Measurements from ENCODE around the gene COL6A2. TPM values are rescaled to one million over a fixed set of nuclear protein-coding genes. Genes with fewer than 3 reads are reported as not detected.

The COL6A2 gene
- total and polyA plus RNA-seq, 2 donors (not counting 1 experiment from before 2014, with no cell fraction given): 1.2 to 2.1 TPM

DNA sequence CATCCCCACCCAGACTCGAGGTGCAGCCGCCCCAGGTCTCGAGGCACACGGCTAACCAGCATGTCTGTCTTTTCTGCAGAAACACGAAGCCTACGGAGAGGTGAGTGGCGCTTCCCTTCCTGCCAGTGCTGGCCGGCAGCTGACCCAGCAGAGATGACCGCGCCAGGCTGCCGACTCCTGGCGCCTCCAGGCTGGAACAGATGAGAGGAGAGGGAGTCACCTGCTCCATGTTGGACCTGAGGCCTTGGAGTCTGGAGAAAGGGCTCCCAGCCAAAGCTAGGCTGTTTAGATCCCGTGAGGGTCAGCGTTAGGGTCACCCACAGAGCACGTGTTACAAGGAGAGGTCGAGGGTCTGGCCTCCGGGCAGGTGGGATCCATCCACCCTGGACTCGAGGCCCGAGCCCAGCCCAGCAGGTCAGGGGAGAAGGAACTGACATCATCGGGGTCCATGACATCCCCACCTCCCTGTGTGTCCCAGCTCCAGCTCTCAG is 14.9 kb downstream of the COL6A2 start:
- TF ChIP-seq, protein P1, sequence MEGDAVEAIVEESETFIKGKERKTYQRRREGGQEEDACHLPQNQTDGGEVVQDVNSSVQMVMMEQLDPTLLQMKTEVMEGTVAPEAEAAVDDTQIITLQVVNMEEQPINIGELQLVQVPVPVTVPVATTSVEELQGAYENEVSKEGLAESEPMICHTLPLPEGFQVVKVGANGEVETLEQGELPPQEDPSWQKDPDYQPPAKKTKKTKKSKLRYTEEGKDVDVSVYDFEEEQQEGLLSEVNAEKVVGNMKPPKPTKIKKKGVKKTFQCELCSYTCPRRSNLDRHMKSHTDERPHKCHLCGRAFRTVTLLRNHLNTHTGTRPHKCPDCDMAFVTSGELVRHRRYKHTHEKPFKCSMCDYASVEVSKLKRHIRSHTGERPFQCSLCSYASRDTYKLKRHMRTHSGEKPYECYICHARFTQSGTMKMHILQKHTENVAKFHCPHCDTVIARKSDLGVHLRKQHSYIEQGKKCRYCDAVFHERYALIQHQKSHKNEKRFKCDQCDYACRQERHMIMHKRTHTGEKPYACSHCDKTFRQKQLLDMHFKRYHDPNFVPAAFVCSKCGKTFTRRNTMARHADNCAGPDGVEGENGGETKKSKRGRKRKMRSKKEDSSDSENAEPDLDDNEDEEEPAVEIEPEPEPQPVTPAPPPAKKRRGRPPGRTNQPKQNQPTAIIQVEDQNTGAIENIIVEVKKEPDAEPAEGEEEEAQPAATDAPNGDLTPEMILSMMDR (IDR thresholded peaks at IDR 0.05): no peak
- no peak for TF ChIP-seq EZH2 (IDR thresholded peaks at IDR 0.05; ENCODE audit: borderline replicate concordance, insufficient read depth, low read depth, low read length, poor library complexity, severe bottlenecking)
- ChIA-PET POLR2A (no interaction called here), CTCF (interaction anchor here (1.5 kb wide), 1 partner anchor 31 kb away, joined by 3 read pairs; no protein-coding TSS in a partner anchor)
- no peak overlapping the region for H2AFZ ChIP-seq (ENCODE audit: insufficient read depth, low read depth, low read length, poor library complexity, severe bottlenecking)
- intact Hi-C loops (cut with micrococcal nuclease): no loop called here
- H3K79me2 ChIP-seq (ENCODE audit: control insufficient read depth, insufficient read depth, low read length): no peaks in the 10 kb centered on the region
- H3K9ac ChIP-seq (ENCODE audit: low read length): no peak overlapping the region
- no peaks in the 10 kb centered on the region for H3K27me3 ChIP-seq (replicated peaks in 1 of 4; ENCODE audit: control extremely low read depth in 1 of 4, control insufficient read depth in 3 of 4, insufficient read depth in 4 of 4, low read length in 3 of 4)
- no peaks in the 10 kb centered on the region for H3K27me3 Mint-ChIP-seq
- peaks cover 2% of the 10 kb centered on the region for H3K9me3 Mint-ChIP-seq (ENCODE audit: insufficient read depth)
- no peak overlapping the region for H3K4me3 ChIP-seq (ENCODE audit: control extremely low read depth in 1 of 5, extremely low read depth in 1 of 5, insufficient read depth in 1 of 5, low read depth in 2 of 5, low read length in 4 of 5)
- no peak overlapping the region for H3K4me3 Mint-ChIP-seq
- H3K27ac ChIP-seq (ENCODE audit: low read length in 2 of 2): no peak overlapping the region
- 93% methylated on average over 20 of the region's 20 CpGs for WGBS (ENCODE audit: insufficient coverage)
- H3K9me3 ChIP-seq (ENCODE audit: control extremely low read depth in 1 of 3, control insufficient read depth in 2 of 3, insufficient read depth in 1 of 3, low read length in 2 of 3): peaks cover 0 to 45% (median 5%) of the 10 kb centered on the region in 3 donors
- H3K4me2 ChIP-seq (replicated peaks; ENCODE audit: low read depth, low read length, poor library complexity, severe bottlenecking): no peak overlapping the region
- ATAC-seq (ENCODE audit: low read depth) (no peak), DNase-seq (no peak)
- no peaks in the 10 kb centered on the region for H4K20me1 ChIP-seq (ENCODE audit: control insufficient read depth, insufficient read depth, low read length, poor library complexity, severe bottlenecking)
- no peaks in the 10 kb centered on the region for H3K4me1 Mint-ChIP-seq
- H3K4me1 ChIP-seq (ENCODE audit: control insufficient read depth in 2 of 2, insufficient read depth in 2 of 2, low read length in 2 of 2): no peaks in the 10 kb centered on the region
- H3K27ac Mint-ChIP-seq: no peak overlapping the region
- no peaks in the 10 kb centered on the region for H3K36me3 ChIP-seq (replicated peaks in 1 of 2; ENCODE audit: control extremely low read depth in 1 of 2, control insufficient read depth in 1 of 2, extremely low read depth in 1 of 2, insufficient read depth in 2 of 2, low read length in 1 of 2)

GRCh38 chr21:46113497-46114176 is 15.7 kb downstream of the COL6A2 start:
- Histone ChIP-seq H3K4me2 (replicated peaks; ENCODE audit: low read depth, low read length, poor library complexity, severe bottlenecking) (no peak overlapping the region), H3K79me2 (ENCODE audit: control insufficient read depth, insufficient read depth, low read length) (no peaks in the 10 kb centered on the region), H4K20me1 (ENCODE audit: control insufficient read depth, insufficient read depth, low read length, poor library complexity, severe bottlenecking) (no peaks in the 10 kb centered on the region), H2AFZ (ENCODE audit: insufficient read depth, low read depth, low read length, poor library complexity, severe bottlenecking) (no peak overlapping the region), H3K4me1 (ENCODE audit: control insufficient read depth in 2 of 2, insufficient read depth in 2 of 2, low read length in 2 of 2) (no peaks in the 10 kb centered on the region), H3K9ac (ENCODE audit: low read length) (no peak overlapping the region), H3K36me3 (replicated peaks in 1 of 2; ENCODE audit: control extremely low read depth in 1 of 2, control insufficient read depth in 1 of 2, extremely low read depth in 1 of 2, insufficient read depth in 2 of 2, low read length in 1 of 2) (no peaks in the 10 kb centered on the region), H3K9me3 (ENCODE audit: control extremely low read depth in 1 of 3, control insufficient read depth in 2 of 3, insufficient read depth in 1 of 3, low read length in 2 of 3) (peaks cover 0 to 44% (median 0%) of the 10 kb centered on the region in 3 donors), H3K27ac (ENCODE audit: low read length in 2 of 2) (no peak overlapping the region), H3K27me3 (replicated peaks in 1 of 4; ENCODE audit: control extremely low read depth in 1 of 4, control insufficient read depth in 3 of 4, insufficient read depth in 4 of 4, low read length in 3 of 4) (no peaks in the 10 kb centered on the region), H3K4me3 (ENCODE audit: control extremely low read depth in 1 of 5, extremely low read depth in 1 of 5, insufficient read depth in 1 of 5, low read depth in 2 of 5, low read length in 4 of 5) (no peak overlapping the region)
- no peak for DNase-seq
- WGBS (ENCODE audit: insufficient coverage): 91% methylated on average over 11 of the region's 16 CpGs
- no peak for TF ChIP-seq EZH2 (IDR thresholded peaks at IDR 0.05; ENCODE audit: borderline replicate concordance, insufficient read depth, low read depth, low read length, poor library complexity, severe bottlenecking)
- TF ChIP-seq, protein P1 (IDR thresholded peaks at IDR 0.05): no peak
- no peaks in the 10 kb centered on the region for H3K9me3 Mint-ChIP-seq (ENCODE audit: insufficient read depth)
- H3K4me1 Mint-ChIP-seq: no peaks in the 10 kb centered on the region
- intact Hi-C loops (cut with micrococcal nuclease): no loop called here
- H3K4me3 Mint-ChIP-seq: no peak overlapping the region
- CTCF ChIA-PET: interaction anchor here (0.7 to 1.5 kb wide), 2 partner anchors 30 to 40 kb away, joined by 3 to 4 read pairs; no protein-coding TSS in a partner anchor
- H3K27me3 Mint-ChIP-seq: no peaks in the 10 kb centered on the region
- ATAC-seq (ENCODE audit: low read depth): no peak
- POLR2A ChIA-PET: no interaction called here
- no peak overlapping the region for H3K27ac Mint-ChIP-seq

All from B cell (primary cell).